ENCODE measurements around the gene EEF2K.
A peak's percentile ranks its signal among the peaks of the same experiment; 100 is the strongest.
"Not testable (repeated sequence)": the region's sequence is repeated elsewhere in the genome, so short reads cannot be mapped to it uniquely, and the experiment has no call there.

EEF2K gene

GRCh38 chr16:22206013-22206841 is at the start of gene EEF2K:
Gene EEF2K (plus strand): TSS chr16:22206278. CDS start chr16:22225730, 19,452 bp downstream.
- peak; percentile 95 for DNase-seq

DNA sequence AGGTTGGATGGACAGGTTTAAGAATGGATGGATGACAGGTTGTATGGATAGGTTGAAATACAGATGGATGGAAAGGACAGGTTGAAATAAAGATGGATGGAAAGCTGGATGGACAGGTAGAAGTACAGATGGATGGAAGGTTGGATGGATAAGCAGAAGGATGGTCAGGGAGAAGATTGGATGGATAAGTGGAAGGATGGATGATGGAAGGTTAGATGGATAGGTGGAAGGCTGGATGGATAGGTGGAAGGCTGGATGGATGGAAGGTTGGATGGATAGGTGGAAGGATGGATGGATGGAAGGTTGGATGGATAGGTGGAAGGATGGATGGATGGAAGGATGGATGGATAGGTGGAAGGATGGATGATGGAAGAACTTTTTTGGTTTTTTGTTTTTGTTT is 44.7 kb upstream of the EEF2K start:
- DNase-seq: no peak

GRCh38 chr16:22161999-22162655 is 44.0 kb upstream of the EEF2K start, which contains the start of gene SDR42E2:
Gene SDR42E2 (plus strand): TSS chr16:22162506. CDS start chr16:22165583, 3,077 bp downstream.
- DNase-seq: no peak

- no peak for DNase-seq
Measured at GRCh38 chr16:22162656-22163009, 43.4 kb upstream of the EEF2K start.

DNA sequence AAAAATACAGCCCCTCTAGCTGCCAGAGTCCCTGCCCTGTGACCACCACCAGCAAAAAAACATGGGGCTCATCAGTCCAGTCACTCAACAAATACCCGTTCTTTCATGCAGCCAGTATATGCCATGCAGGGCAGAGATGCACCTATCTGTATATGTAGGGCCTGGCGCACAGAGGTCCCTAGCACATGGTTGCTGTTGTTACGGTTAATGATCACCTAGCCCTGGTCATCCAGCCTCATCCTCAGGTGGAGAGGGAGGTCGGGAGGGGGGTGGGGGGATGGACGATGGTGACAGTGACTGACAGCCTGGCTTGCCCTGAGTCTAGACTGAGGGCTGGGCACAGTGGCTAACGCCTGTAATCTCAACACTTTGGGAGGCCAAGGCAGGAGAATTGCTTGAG is 42.3 kb upstream of the EEF2K start:
- no peak for DNase-seq

- DNase-seq: no peak
Measured at GRCh38 chr16:22164482-22164881, 41.6 kb upstream of the EEF2K start.

- no peak for DNase-seq
Measured at GRCh38 chr16:22165508-22166285, 40.4 kb upstream of the EEF2K start.

- no peak for DNase-seq
Measured at GRCh38 chr16:22171953-22172352, 34.1 kb upstream of the EEF2K start.

- DNase-seq: not testable (repeated sequence)
Measured at GRCh38 chr16:22172642-22173041, 33.4 kb upstream of the EEF2K start.

DNA sequence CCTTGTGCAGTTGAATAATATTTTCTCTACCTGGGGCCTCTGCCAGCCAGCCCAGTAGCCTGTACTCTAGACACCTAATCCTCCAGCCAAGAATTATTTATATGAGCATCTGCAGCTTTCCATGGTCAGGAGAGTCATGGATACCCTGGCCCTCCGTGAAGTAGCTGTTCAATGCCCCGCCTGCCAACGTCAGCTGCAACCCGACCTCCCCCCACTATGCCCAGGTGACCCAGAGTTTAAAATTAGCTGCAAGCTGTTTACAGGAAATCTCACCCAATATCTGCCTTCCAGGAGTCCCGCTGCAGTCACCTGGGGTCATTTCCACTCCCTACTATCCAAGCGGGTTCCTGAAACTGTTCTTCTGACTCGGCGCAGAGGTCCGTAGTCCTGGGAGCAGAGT is 31.4 kb upstream of the EEF2K start:
- no peak for DNase-seq

GRCh38 chr16:22177968-22178930 is 27.8 kb upstream of the EEF2K start:
- no peak for DNase-seq

DNA sequence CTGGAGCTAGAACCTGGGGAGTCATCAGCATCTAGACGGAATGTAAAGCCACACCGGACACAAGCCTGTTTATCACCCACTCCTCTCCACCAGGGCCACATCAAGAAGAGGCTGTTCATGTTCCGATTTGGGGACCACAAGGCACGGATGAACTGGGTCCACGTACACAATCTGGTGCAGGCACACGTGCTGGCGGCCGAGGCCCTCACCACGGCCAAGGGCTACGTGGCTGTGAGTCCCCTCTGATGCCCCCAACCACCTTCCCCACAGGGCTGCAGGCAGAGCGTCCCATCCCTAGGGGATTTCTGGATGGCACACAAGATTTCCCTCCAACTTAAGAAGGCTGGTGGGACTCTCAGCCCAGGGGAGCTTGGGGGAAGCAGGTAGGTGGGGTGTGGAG is 24.7 kb upstream of the EEF2K start:
- DNase-seq: no peak

DNA sequence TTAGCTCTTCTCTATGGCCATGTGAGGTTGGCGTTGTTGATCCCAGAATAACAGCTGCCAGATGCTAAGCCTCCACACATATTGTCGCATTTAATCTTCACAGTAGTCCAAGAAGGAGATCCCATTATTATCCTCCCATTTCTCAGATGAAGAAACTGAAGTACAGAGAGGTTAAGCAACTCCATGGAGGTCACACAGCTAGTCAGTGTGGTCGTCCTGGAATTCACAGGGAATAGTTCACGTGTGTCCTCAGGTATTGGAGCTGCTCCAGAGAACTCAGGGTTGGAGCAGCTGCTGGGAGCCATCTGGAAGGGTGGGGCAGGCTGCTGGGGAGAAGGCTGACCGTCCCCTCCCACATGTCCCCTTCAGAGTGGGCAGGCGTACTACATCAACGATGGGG is 24.2 kb upstream of the EEF2K start:
- DNase-seq: no peak

DNA sequence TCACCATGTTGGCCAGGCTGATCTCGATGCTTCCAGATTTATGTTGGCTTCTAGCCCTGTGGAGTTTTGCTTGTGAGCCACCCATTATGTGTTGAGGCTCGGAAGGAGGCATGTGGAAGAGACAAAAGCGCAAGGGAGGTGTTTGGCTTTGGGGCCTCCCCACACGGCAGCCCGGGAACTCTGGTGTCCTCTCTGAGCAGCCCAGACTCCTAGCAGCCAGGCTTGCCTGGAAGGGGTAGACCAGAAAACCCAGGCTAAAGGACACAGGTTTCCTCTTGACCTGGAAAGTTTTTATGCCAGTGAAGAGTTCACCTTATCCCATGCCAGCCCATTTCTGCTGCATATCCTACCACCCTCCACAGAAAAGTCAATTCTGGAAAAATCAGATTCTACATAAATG is 22.7 kb upstream of the EEF2K start:
- DNase-seq: no peak

GRCh38 chr16:22183901-22184614 is 22.0 kb upstream of the EEF2K start:
- no peak for DNase-seq

DNA sequence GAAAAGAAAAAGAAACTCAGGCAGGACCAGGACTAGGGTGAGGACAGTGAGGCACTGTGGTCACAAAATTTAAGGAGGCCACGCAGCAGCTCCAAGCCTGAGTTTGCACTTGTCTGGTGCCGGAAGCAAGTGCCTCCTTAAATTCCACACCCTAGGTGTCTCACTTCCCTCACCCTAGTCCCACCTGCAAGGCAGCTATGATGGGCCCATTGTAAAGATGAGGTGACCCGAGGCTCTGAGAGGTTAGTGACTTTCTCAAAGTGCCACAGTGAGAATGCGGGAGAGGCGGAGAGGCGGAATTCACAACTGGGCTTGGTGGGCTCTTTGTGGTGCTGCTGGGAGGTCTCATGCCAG is 21.5 kb upstream of the EEF2K start:
- DNase-seq: no peak

- no peak for DNase-seq
Measured at GRCh38 chr16:22186517-22186916, 19.6 kb upstream of the EEF2K start.

- DNase-seq: no peak
Measured at GRCh38 chr16:22188267-22188594, 17.8 kb upstream of the EEF2K start.

GRCh38 chr16:22188595-22189442 is 17.3 kb upstream of the EEF2K start:
- DNase-seq: peak; percentile 89

GRCh38 chr16:22189473-22190080 is 16.5 kb upstream of the EEF2K start:
- no peak for DNase-seq
